K562 (cell line): ENCODE results near the gene GIPC3. TPM values are rescaled to one million over a fixed set of nuclear protein-coding genes. Genes with fewer than 3 reads are reported as not detected.

Experiments used
- ATAC-seq: fragments of 200-7000 bp; cut with Tn5 transposase; 3 replicates; pipeline ENCODE4 v1.9.1; 2020; ENCODE audit warnings: moderate library complexity
- BruUV-seq: library from RNA; stranded (reverse); fragments of 400-500 nt; replicated peaks from 2 replicates; lab custom pipeline; 2021; lab: Mats Ljungman, UMichigan
- CTCF ChIA-PET: fragments of 300-600 bp; formaldehyde crosslinking; extraction: SDS; loops from one replicate; lab custom pipeline; 2021; ENCODE audit warnings: low intra/inter-chr PET ratio; lab: Yijun Ruan, JAX
- POLR2A ChIA-PET: fragments of 300-600, 350-650 bp; sonication (Branson Sonifier 250); formaldehyde crosslinking; extraction: SDS; loops from one replicate; lab custom pipeline; 2021; ENCODE audit warnings: antibody characterized with exemption, inconsistent platforms; lab: Yijun Ruan, JAX
- DNase-seq, 4 experiments: peaks; one replicate each; pipeline versions ENCODE4 v3.0.0 to v3.0.0-alpha.2; 2011 to 2018; ENCODE audit warnings: low spot score in 3 of 4, mixed read lengths in 3 of 4; ENCODE audit errors: extremely low read depth in 1 of 4
- FAIRE-seq: peaks from 2 replicates; lab custom pipeline; 2011; peaks lifted over from hg19 to GRCh38; lab: Jason Lieb, UNC
- H2AFZ ChIP-seq: 2 replicates; pipeline ENCODE4 v1.6.0; 2011; ENCODE audit warnings: low read depth, low read length, control low read depth, inconsistent platforms
- H3K27ac ChIP-seq: fragments of 200-600 bp; 3 replicates; pipeline ENCODE4 v1.8.0; 2011; ENCODE audit warnings: low read depth, mild to moderate bottlenecking, control low read depth, inconsistent platforms, low read length, moderate library complexity, mixed read lengths; ENCODE audit errors: extremely low read depth
- H3K27me3 ChIP-seq, 2 experiments: fragments of 300-600 bp in 1 of 2; 2 replicates in 1 of 2; 3 replicates in 1 of 2; pipeline versions ENCODE4 v1.6.0 to v1.8.0; 2011; ENCODE audit warnings: inconsistent platforms in 2 of 2, low read length in 2 of 2, mild to moderate bottlenecking in 1 of 2, mixed read lengths in 1 of 2, moderate library complexity in 1 of 2; ENCODE audit not compliant: control insufficient read depth in 2 of 2, insufficient read depth in 2 of 2
- H3K36me3 ChIP-seq: fragments of 300-600 bp; 3 replicates; pipeline ENCODE4 v1.8.0; 2011; ENCODE audit warnings: mild to moderate bottlenecking, low read length, inconsistent platforms; ENCODE audit not compliant: control insufficient read depth, insufficient read depth
- H3K4me1 ChIP-seq, 2 experiments: fragments of 200-600 bp in 1 of 2; replicated peaks in 1 of 2; 2 replicates in 1 of 2; 3 replicates in 1 of 2; pipeline versions ENCODE4 v1.5.1 to v1.8.0; 2011; ENCODE audit warnings: inconsistent platforms in 2 of 2, low read length in 2 of 2, mild to moderate bottlenecking in 1 of 2, mixed read lengths in 1 of 2, moderate library complexity in 1 of 2; ENCODE audit not compliant: control insufficient read depth in 2 of 2, insufficient read depth in 2 of 2
- H3K4me2 ChIP-seq: 2 replicates; pipeline ENCODE4 v1.6.1; 2011; ENCODE audit warnings: low read length, control low read depth, inconsistent platforms, mixed read lengths; ENCODE audit not compliant: insufficient read depth
- H3K4me3 ChIP-seq: fragments of 200-600 bp; sonication (generic), shearing (Covaris generic); 2 replicates; pipeline ENCODE4 v1.5.1; 2016; ENCODE audit warnings: control low read depth, inconsistent platforms
- H3K79me2 ChIP-seq: fragments of 200-600 bp; 3 replicates; pipeline ENCODE4 v1.8.0; 2011; ENCODE audit warnings: low read length, inconsistent platforms; ENCODE audit not compliant: control insufficient read depth, insufficient read depth
- H3K9ac ChIP-seq, 2 experiments: 2 replicates each; pipeline versions ENCODE4 v1.6.0 to v1.6.1; 2011; ENCODE audit warnings: low read depth in 2 of 2, low read length in 2 of 2, control low read depth in 1 of 2, inconsistent platforms in 1 of 2, mild to moderate bottlenecking in 1 of 2, mixed read lengths in 1 of 2; ENCODE audit not compliant: insufficient read depth in 1 of 2
- H3K9me1 ChIP-seq: one replicate; pipeline ENCODE4 v1.6.0; 2011; ENCODE audit warnings: inconsistent platforms, mild to moderate bottlenecking, low read length, moderate library complexity; ENCODE audit not compliant: control insufficient read depth, insufficient read depth
- H3K9me3 ChIP-seq: replicated peaks from 2 replicates; pipeline ENCODE4 v1.5.1; 2011; ENCODE audit warnings: low read depth, low read length, inconsistent platforms; ENCODE audit not compliant: control insufficient read depth, insufficient read depth
- H4K20me1 ChIP-seq: replicated peaks from 2 replicates; pipeline ENCODE4 v1.6.1; 2011; ENCODE audit warnings: low read length, inconsistent platforms, mixed read lengths; ENCODE audit not compliant: control insufficient read depth, insufficient read depth
- ARID2 ChIP-seq: fragments of 450-650 bp; IDR thresholded peaks from 2 replicates; pipeline ENCODE4 v1.6.1; 2017; ENCODE audit warnings: antibody characterized with exemption, mild to moderate bottlenecking
- CBX8 ChIP-seq: fragments of 200-600 bp; sonication (generic); IDR thresholded peaks from 2 replicates; pipeline ENCODE4 v1.6.1; 2012; ENCODE audit warnings: borderline replicate concordance, mixed run types, low read depth, mild to moderate bottlenecking, moderate library complexity, mixed read lengths, low read length, control low read depth, inconsistent platforms; ENCODE audit not compliant: poor library complexity, severe bottlenecking; ENCODE audit errors: extremely low read depth
- CEBPG ChIP-seq, 3 experiments: fragments of 200-800 bp in 1 of 3; sonication (Bioruptor generic) in 1 of 3; sonication (generic) in 1 of 3; formaldehyde crosslinking in 1 of 3; IDR thresholded peaks in 2 of 3; conservative IDR thresholded peaks in 1 of 3; 2 replicates each; pipeline versions ENCODE4 v1.6.1 to v1.8.0; 2016 to 2022; ENCODE audit warnings: missing compliant biosample characterization in 2 of 3, missing genetic modification characterization in 2 of 3, mild to moderate bottlenecking in 1 of 3, missing genetic modification reagents in 1 of 3
- MCM5 ChIP-seq: fragments of 450-650 bp; IDR thresholded peaks from 2 replicates; pipeline ENCODE4 v1.6.1; 2016; ENCODE audit warnings: low read depth
- POLR2G ChIP-seq: fragments of 200-400 bp; formaldehyde crosslinking; IDR thresholded peaks from 2 replicates; pipeline ENCODE4 v1.6.1; 2017; ENCODE audit warnings: low read depth, mild to moderate bottlenecking, antibody characterized with exemption, low read length, moderate library complexity
- PTRF ChIP-seq: fragments of 450-650 bp; IDR thresholded peaks from 2 replicates; pipeline ENCODE4 v1.6.1; 2016; ENCODE audit warnings: mild to moderate bottlenecking, missing genetic modification characterization, missing compliant biosample characterization
- RB1 ChIP-seq: fragments of 450-650 bp; IDR thresholded peaks from 2 replicates; pipeline ENCODE4 v1.6.1; 2017; ENCODE audit warnings: low read depth, mild to moderate bottlenecking
- ZNF311 ChIP-seq: fragments of 250-450 bp; sonication (Bioruptor Pico); IDR thresholded peaks from 2 replicates; pipeline ENCODE4 v1.4.0; 2020; ENCODE audit warnings: mild to moderate bottlenecking, moderate library complexity
- WGBS: fragments of 100-300 bp; shearing (Covaris generic); methylation state at CpG from one replicate; pipeline ENCODE4 v1.1.6; 2016; ENCODE audit warnings: low coverage, mixed read lengths; ENCODE audit not compliant: insufficient coverage; ENCODE audit errors: missing lambda C conversion rate; 5-methylcytosine and 5-hydroxymethylcytosine counted together
- in situ Hi-C: fragments of 300-500 bp; cut with MboI; formaldehyde crosslinking; loops from 4 replicates; pipeline ENCODE4 v1.15.0; 2018; ENCODE audit warnings: inconsistent platforms, mixed read lengths
- intact Hi-C: fragments of 100-400 bp; cut with micrococcal nuclease; formaldehyde crosslinking; loops from 2 replicates; pipeline ENCODE4 v1.14.2; 2022
- polyA plus RNA-seq, 8 experiments: library from polyadenylated mRNA; depleted of rRNA in 4 of 8; stranded (reverse) in 5 of 8; unstranded in 3 of 8; fragments of >200 nt; fragmentation: Nextera tagmentation in 2 of 8; fragmentation: Illumina TruSeq in 1 of 8; extraction: Ambion mirVana in 2 of 8; extraction: Trizol in 1 of 8; gene quantifications; 2 replicates each; pipeline versions ENCODE4 v1.2.1 to v1.2.3, GENCODE V29; 2011 to 2014; ENCODE audit warnings: inconsistent platforms in 1 of 8, missing spikeins in 1 of 8
- total RNA-seq, 7 experiments: library from RNA; depleted of rRNA in 6 of 7; stranded (reverse); fragments of >200 nt in 6 of 7; fragmentation: Illumina TruSeq in 2 of 7; extraction: Trizol in 2 of 7; gene quantifications; 2 replicates each; pipeline versions ENCODE4 v1.2.1 to v1.2.3, GENCODE V29; 2011 to 2021; ENCODE audit warnings: low replicate concordance in 1 of 7
- TF ChIP-seq, protein P1 (sequence below): fragments of 450-650 bp; IDR thresholded peaks from 2 replicates; pipeline ENCODE4 v1.6.1; 2016; ENCODE audit warnings: borderline replicate concordance
- TF ChIP-seq, protein P2 (sequence below): fragments of 450-650 bp; formaldehyde crosslinking; conservative IDR thresholded peaks from 2 replicates; pipeline ENCODE4 v1.4.0; 2022; ENCODE audit warnings: mild to moderate bottlenecking, missing genetic modification characterization

GIPC3 gene
- total and polyA plus RNA-seq, 9 of the 15 experiments (the other 6 are each of a cell fraction or from before 2014, with no cell fraction given): 0.03 to 3.6 (median 1.5) TPM; not detected in 1

DNA sequence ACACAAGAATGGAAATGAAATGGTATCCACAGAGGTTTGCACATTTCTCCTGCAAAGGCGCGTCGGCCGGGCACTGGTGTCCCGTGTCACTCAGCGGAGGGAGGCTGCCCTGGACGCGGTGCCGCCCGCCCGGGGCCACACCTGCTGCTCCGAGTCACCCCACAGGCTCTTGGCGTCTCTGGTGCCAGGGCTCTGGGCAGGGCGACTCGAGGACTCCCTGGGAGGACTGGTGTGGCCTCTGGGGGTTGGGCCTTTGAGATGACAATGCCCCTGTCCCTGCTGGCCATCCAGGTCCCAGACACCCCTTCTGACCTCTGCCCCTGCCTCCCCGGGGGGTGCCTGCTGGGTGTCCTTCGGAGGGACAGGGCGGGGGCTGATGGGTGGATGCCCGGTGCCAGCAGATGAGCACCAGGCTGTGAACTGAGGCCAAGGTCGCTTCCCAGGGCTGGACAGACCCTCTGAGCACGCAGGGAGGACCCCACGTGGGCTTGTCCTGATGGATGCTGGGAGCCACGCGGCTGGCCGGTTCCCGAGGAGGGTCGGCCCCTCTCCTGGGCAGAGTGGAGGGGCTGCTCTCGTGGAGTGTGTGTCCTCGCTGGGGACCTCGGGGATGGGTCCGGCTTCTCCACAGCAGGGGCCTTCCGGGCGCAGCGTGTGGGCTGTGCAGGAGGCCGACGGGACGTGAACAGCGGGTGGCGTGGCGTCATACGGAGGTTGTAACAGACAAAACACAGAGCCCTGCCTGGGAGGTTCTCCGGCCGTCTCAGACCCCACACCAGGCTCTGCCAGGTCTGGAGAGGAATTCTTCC lies 46.0 kb downstream of the GIPC3 start:
- BruUV-seq: no TSS peak
- Histone ChIP-seq H3K9me1 (no peaks in the 10 kb centered on the region), H3K79me2 (peaks cover 4% of the 10 kb centered on the region), H3K4me1 (peaks cover 0 to 52% of the 10 kb centered on the region in 2 experiments; a peak in 2 of 5 replicates), H2AFZ (no peak overlapping the region), H3K36me3 (peaks cover 21% of the 10 kb centered on the region; the same call in 1 of the 3 replicates), H3K9me3 (no peaks in the 10 kb centered on the region), H3K27me3 (no peaks in the 10 kb centered on the region), H3K4me2 (no peak overlapping the region), H3K27ac (no peak overlapping the region), H3K9ac (peak overlapping the region in 1 of 2 experiments; percentile 35; a peak in 1 of 4 replicates), H3K4me3 (no peak overlapping the region), H4K20me1 (peaks cover 4% of the 10 kb centered on the region; the same call in 1 of the 2 replicates)
- DNase-seq: no peak
- ChIA-PET POLR2A (interaction anchor here (1.0 kb wide), 1 partner anchor 10 kb away, joined by 3 read pairs; no protein-coding TSS in a partner anchor), CTCF (no interaction called here)
- intact Hi-C loops (no loop called here), in situ Hi-C loops (no loop called here)
- no peak for FAIRE-seq
- WGBS: 87% methylated on average over 32 of the region's 43 CpGs
- TF ChIP-seq PTRF (tag) (no peak), POLR2G (peak; percentile 41; the same call in 1 of the 2 replicates)
- ATAC-seq: no peak

DNA sequence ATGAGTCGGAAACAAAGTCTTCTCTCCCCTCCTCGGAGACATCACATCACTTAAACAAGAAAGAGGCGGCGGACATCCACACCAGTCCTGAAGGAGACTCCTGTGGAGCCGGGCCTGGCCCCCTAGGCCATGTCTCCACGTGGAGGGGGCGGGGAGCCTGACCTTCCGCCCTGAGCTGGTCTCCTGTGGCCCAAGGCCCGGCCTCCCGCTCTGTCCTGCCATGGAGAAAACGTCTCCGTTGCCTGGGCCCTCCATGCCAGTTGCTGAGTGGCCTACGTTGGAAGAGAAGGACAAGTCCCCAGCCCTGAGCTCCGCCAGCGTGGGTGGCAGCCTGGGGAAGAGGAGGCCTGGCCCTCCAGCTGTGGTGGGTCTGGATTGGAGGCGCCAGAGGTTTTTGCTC lies 46.8 kb downstream of the GIPC3 start:
- in situ Hi-C loops (no loop called here), intact Hi-C loops (no loop called here)
- DNase-seq (no peak), FAIRE-seq (no peak), ATAC-seq (no peak)
- ChIA-PET POLR2A (interaction anchor here (1.0 kb wide), 1 partner anchor 11 kb away, joined by 3 read pairs; no protein-coding TSS in a partner anchor), CTCF (no interaction called here)
- Histone ChIP-seq H4K20me1 (no peaks in the 10 kb centered on the region), H2AFZ (no peak overlapping the region), H3K27ac (no peak overlapping the region), H3K79me2 (no peaks in the 10 kb centered on the region), H3K9me3 (no peaks in the 10 kb centered on the region), H3K9me1 (no peaks in the 10 kb centered on the region), H3K9ac (peak overlapping the region in 1 of 2 experiments; percentile 17; a peak in 1 of 4 replicates), H3K4me2 (no peak overlapping the region), H3K4me1 (peaks cover 0 to 51% of the 10 kb centered on the region in 2 experiments; a peak in 2 of 5 replicates), H3K36me3 (peaks cover 25% of the 10 kb centered on the region; the same call in 1 of the 3 replicates), H3K27me3 (no peaks in the 10 kb centered on the region), H3K4me3 (no peak overlapping the region)
- no TSS peak for BruUV-seq
- WGBS: 81% methylated on average over 15 of the region's 16 CpGs
- TF ChIP-seq MCM5: no peak
- no peak for TF ChIP-seq CBX8
- no peak for TF ChIP-seq CEBPG (CRISPR knock-in tag; IDR thresholded peaks at IDR 0.05)
- TF ChIP-seq CEBPG (tag; conservative IDR thresholded peaks at IDR 0.05 in 1 of 2, IDR thresholded peaks at IDR 0.05 in 1 of 2): no peak
- no peak for TF ChIP-seq RB1
- TF ChIP-seq ZNF311: no peak
- TF ChIP-seq, protein P1, sequence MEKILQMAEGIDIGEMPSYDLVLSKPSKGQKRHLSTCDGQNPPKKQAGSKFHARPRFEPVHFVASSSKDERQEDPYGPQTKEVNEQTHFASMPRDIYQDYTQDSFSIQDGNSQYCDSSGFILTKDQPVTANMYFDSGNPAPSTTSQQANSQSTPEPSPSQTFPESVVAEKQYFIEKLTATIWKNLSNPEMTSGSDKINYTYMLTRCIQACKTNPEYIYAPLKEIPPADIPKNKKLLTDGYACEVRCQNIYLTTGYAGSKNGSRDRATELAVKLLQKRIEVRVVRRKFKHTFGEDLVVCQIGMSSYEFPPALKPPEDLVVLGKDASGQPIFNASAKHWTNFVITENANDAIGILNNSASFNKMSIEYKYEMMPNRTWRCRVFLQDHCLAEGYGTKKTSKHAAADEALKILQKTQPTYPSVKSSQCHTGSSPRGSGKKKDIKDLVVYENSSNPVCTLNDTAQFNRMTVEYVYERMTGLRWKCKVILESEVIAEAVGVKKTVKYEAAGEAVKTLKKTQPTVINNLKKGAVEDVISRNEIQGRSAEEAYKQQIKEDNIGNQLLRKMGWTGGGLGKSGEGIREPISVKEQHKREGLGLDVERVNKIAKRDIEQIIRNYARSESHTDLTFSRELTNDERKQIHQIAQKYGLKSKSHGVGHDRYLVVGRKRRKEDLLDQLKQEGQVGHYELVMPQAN: no peak
- no peak for TF ChIP-seq ARID2
- TF ChIP-seq, protein P2, sequence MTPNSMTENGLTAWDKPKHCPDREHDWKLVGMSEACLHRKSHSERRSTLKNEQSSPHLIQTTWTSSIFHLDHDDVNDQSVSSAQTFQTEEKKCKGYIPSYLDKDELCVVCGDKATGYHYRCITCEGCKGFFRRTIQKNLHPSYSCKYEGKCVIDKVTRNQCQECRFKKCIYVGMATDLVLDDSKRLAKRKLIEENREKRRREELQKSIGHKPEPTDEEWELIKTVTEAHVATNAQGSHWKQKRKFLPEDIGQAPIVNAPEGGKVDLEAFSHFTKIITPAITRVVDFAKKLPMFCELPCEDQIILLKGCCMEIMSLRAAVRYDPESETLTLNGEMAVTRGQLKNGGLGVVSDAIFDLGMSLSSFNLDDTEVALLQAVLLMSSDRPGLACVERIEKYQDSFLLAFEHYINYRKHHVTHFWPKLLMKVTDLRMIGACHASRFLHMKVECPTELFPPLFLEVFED (CRISPR knock-in tag): no peak
